ENCODE results near the gene HKDC1. TPM values are rescaled to one million over a fixed set of nuclear protein-coding genes. Genes with fewer than 3 reads are reported as not detected.

HKDC1 gene
- total RNA-seq, 1 experiment from 2014 or later, result 1.7 TPM

- Histone ChIP-seq H3K9ac (ENCODE audit: low read length) (no peak overlapping the region), H3K9me2 (ENCODE audit: insufficient read depth) (no peaks in the 10 kb centered on the region), H3K4me3 (replicated peaks in 1 of 2; ENCODE audit: low read depth in 1 of 2, low read length in 2 of 2) (no peak overlapping the region), H3K4me2 (ENCODE audit: low read length) (no peak overlapping the region), H3K27ac (ENCODE audit: low read depth, low read length) (no peak overlapping the region), H4K20me1 (ENCODE audit: insufficient read depth) (no peaks in the 10 kb centered on the region), H3K79me2 (ENCODE audit: insufficient read depth, low read length) (no peaks in the 10 kb centered on the region), H2AFZ (ENCODE audit: low read depth, low read length, poor library complexity, severe bottlenecking) (no peak overlapping the region), H3K4me1 (ENCODE audit: control insufficient read depth in 1 of 2, insufficient read depth in 2 of 2, low read length in 2 of 2) (no peaks in the 10 kb centered on the region), H3K27me3 (ENCODE audit: insufficient read depth, low read length) (no peaks in the 10 kb centered on the region), H3K9me3 (ENCODE audit: control insufficient read depth in 1 of 2, insufficient read depth in 1 of 2, low read depth in 1 of 2, low read length in 2 of 2) (no peaks in the 10 kb centered on the region), H3K36me3 (ENCODE audit: control insufficient read depth in 1 of 2, insufficient read depth in 2 of 2, low read length in 2 of 2) (no peaks in the 10 kb centered on the region)
- ChIA-PET CTCF (no interaction called here), RAD21 (ENCODE audit: low non-redundant PET in 1 of 2, low total read pairs in 2 of 2, uncharacterized antibody in 2 of 2, unreplicated experiment in 2 of 2) (no interaction called here), POLR2A (no interaction called here)
- DNase-seq (ENCODE audit: low read depth, low spot score) (no peak), ATAC-seq (no peak)
- TF ChIP-seq CEBPB (IDR thresholded peaks at IDR 0.05; ENCODE audit: low read depth) (no peak), JUND (IDR thresholded peaks at IDR 0.05) (no peak), ZBTB33 (IDR thresholded peaks at IDR 0.05; ENCODE audit: extremely low read depth, insufficient replicate concordance, low read length) (no peak), YY1 (IDR thresholded peaks at IDR 0.05; ENCODE audit: extremely low read depth, insufficient replicate concordance, low read depth, low read length) (no peak), MAX (IDR thresholded peaks at IDR 0.05) (no peak), SIN3A (IDR thresholded peaks at IDR 0.05; ENCODE audit: low read depth) (no peak), REST (IDR thresholded peaks at IDR 0.05; ENCODE audit: low read depth) (no peak), ZFX (IDR thresholded peaks at IDR 0.05) (no peak), ZNF274 (IDR thresholded peaks at IDR 0.05; ENCODE audit: low read depth, low read length) (no peak), EZH2 (IDR thresholded peaks at IDR 0.05) (no peak)
- intact Hi-C loops (cut with micrococcal nuclease), result no loop called here
- no TSS peak for BruUV-seq (replicated peaks)
These were observed 27.2 kb downstream of the HKDC1 start for GRCh38 chr10:69247313-69247710.
